GM12892 (cell line): ENCODE data around the gene PPDPF.

Source experiments
- DNase-seq: peaks from one replicate; pipeline ENCODE4 v3.0.0; 2011; ENCODE audit not compliant: insufficient read length
- FAIRE-seq: peaks from 2 replicates; lab custom pipeline; 2011; peaks lifted over from hg19 to GRCh38; lab: Jason Lieb, UNC
- POLR2A ChIP-seq: IDR thresholded peaks from 2 replicates; pipeline ENCODE4 v1.6.1; 2011; ENCODE audit warnings: low read depth, low read length, control low read depth
- POLR2AphosphoS5 ChIP-seq: IDR thresholded peaks from 2 replicates; pipeline ENCODE4 v1.6.1; 2011; ENCODE audit warnings: low read depth, low read length, control low read depth
- TAF1 ChIP-seq: IDR thresholded peaks from 2 replicates; pipeline ENCODE4 v1.6.1; 2011; ENCODE audit warnings: low read depth, mild to moderate bottlenecking, control low read depth, low read length, borderline replicate concordance

Gene PPDPF

DNA sequence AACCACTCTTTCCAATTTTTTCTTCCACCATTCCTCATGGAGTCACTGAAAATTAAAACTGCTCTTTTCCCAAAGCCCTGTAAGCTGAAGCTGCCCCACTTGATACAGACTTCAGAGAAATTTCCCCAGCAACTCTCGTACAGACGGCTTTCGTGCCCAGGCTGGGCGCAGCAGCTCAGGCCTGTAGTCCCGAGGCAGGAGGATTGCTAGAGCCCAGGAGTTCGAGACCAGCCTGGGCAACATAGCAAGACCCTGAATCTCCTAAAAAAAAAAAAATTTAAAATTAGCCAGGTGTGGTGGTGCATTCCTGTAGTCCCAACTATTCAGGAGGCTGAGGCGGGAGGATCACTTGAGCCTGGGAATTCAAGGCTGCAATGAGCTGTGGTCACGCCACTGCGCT lies 6.6 kb downstream of the PPDPF start:
- TF ChIP-seq POLR2A (no peak), POLR2AphosphoS5 (no peak), TAF1 (no peak)
- no peak for DNase-seq
- FAIRE-seq = no peak

DNA sequence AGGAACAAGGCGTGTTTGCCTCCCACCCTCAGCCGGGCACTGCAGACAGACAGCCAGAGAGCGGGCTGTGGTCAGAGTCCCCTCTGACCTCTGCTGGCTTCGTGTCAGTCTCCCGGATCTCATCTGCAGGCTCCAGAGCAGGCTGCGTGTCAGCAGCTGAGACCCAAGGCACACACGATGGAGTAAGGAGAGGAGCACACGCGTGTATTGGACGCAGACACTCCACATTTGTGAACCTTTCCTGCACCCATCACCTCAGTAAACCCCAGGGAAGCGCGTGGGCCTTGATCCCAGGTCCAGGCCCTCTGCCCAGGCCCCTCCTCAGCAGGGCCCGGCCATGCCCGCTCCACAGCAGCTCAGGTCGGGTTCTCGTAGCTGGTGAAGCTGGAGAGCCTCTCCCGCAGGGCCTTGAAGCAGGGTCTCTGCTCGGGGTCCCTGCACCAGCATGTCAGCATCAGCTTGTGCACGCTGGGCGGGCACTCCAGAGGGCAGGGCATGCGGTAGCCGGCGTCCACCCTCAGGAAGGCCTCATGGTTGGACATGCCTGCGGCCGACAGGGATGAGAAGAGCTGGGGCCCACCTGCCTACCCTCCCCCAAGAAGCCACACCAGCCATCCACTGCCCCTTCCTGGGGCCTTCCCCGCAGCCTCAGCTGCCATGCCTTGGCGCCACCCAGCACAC lies 8.8 kb downstream of the PPDPF start:
- no peak for FAIRE-seq

DNA sequence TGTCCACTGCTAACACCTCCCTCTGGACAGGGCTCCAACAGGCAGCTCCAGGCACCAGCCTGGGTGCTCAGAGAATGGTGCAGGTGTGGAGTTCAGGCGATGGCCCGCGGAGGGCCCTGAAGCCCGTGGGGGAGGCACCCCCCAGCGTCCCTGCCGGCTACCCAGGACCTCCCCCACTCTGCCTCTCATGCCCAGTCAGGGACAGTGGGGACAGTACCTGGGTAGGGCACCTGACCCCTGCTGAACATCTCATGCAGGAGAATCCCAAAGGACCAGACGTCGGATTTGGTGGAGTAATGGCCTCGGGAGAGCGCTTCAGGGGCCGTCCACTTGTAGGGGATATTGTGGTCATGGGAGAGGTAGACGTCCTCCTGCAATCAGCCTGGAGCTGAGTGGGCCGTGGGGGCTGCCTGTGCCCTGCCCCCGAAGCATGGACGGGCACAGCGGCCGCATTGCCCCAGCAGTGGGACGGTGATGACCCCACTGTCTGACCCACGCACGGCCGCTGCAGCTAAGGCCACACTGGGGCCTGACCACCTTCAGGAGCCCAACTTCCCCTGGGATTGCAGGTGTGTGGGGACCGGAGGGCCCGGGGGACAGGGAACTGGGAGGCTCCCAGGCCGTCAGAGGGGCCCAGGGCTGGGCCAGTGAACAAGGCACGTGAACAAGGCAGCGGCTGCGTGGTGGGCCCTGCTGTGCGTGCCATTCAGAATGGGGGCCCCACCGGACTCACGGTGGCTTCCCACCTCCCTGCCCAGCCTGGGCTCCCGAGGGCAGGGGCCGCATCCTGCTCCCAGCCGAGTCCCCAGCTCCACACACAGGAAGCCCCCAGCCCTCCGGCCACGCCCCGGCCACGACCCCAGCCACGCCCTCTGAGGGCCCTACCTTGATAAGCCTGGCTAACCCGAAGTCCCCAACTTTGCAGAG lies 9.6 kb downstream of the PPDPF start:
- DNase-seq (no peak), FAIRE-seq (no peak)
- TF ChIP-seq TAF1 = no peak
- no peak for TF ChIP-seq POLR2A
- TF ChIP-seq POLR2AphosphoS5 = no peak

More for the DNA sequence above, 8.8 kb downstream of the PPDPF start:
- DNase-seq = no peak
- TF ChIP-seq TAF1 = no peak
- no peak for TF ChIP-seq POLR2A

DNA sequence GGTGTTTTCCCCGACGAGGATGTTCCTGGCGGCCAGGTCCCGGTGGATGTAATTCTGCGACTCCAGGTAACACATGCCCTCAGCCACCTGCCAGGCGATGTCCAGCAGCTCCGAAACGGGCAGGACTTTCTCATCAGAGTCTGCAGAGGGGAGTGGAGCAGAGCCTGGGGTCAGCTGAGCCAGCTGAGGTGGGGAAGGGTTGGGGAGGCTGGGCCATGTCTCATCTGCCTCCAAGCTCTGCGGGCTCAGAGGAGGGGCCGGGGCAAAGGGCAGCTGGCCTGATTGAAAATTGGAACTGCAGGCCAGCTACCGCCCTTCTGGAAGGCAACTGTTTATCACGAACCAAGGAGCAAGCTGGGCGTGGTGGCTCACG lies 10.2 kb downstream of the PPDPF start:
- DNase-seq = no peak
- FAIRE-seq = no peak
- TF ChIP-seq TAF1 = no peak
- TF ChIP-seq POLR2AphosphoS5 = no peak
- no peak for TF ChIP-seq POLR2A

DNA sequence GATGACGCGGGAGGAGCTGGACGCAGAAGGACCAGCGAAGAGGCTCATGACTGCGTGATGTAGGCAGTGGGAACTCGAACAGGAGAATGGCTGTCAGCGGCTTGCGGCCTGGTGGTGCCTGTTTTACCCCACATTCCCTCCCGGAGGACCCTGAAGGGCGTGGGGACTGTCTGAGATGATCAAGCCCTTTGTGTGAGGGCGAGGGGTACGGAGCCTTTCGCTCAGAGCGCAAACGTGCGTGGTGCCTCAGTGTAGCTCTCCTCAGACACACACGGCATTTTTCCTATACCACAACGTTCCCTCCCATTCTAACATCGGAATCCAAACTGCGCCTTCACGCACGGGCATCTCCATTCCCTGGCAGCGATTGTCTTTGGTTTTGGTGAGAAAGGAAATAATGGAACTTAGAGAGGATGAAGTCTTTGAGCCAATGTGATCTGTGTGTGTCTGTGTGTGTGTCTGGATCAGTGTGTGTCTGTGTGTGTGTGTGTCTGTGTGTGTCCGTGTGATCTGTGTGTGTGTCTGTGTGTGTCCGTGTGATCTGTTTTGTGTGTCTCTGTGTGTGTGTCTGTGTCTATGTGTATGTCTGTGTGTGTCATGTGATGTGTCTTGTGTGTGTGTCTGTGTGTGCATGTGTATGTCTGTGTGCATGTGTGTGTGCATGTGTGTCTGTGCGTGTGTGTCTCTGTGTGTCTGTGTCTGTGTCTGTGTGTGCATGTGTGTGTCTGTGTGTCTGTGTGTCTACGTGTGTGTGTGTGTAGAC lies 11.3 kb downstream of the PPDPF start:
- TF ChIP-seq TAF1 = no peak
- no peak for TF ChIP-seq POLR2A
- TF ChIP-seq POLR2AphosphoS5 = no peak
- DNase-seq (no peak), FAIRE-seq (no peak)

DNA sequence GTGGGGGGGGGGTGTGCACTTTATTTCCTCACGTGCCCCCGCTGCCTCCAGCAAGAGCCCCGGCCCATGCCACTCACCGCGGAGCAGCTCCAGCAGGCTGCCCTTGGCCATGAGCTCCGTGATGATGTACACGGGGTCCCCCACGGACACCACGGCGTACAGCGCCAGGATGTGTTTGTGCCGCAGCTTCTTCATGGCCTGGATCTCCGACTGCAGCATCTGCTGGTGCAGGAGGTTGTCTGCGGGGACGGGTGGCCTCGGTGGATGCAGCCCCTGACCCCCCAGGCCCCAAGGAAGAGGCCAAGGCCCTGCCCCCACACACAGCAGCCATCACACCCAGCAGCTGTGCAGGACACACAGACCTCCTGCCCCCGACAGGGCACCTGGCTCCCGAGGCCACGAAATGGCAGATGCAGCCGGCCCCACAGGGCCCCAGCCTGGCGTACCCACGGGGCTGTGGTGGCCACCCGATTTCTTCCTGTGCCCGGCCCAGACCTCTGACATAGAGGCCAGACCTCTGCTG lies 11.9 kb downstream of the PPDPF start:
- TF ChIP-seq POLR2A = no peak
- no peak for TF ChIP-seq POLR2AphosphoS5
- no peak for TF ChIP-seq TAF1
- FAIRE-seq (no peak), DNase-seq (no peak)

DNA sequence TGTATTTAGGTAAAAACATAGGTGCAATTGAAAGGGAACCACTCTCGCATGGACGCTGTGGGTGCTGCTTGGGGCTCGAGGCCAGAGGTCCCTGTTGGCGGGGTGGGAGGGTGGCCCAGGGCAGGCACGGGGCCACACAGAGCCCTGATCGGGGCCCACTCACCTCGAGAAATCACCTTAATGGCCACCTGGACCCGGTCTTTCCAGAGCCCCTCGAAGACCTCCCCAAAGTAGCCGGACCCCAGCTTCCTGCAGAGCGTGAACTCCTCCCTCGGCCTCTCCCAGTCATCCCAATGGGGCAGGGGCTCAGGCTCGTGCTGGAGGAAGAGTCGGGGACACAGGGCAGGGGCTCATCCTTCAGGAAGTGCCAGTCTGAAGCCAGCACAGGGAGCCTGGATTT lies 12.8 kb downstream of the PPDPF start:
- no peak for TF ChIP-seq POLR2A
- TF ChIP-seq TAF1 = no peak
- DNase-seq (no peak), FAIRE-seq (no peak)

DNA sequence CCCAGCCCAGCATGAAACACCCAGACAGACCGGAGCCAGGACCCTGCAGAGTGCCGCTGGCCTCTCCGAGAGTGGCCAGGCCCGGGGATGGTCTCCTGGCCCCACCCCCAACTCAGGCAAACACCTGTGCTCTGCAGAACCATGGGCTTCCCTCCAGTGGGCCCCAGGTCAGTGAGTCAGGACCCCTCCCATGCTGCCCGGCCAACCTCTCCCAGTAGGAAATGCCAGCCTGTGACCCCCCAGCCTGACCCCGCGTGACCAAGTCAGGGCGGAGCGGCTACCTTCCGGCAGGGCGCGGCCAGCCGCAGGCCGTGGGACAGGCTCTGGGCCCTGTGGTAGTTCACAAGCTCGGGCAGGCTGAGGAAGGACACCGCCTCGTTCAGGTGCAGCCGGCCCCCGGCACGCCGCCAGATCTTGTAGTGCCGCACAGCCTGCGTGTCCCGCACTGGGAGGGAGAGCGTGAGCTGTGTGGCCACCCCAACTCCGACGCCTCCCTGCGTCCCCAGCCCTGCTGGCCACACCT lies 13.4 kb downstream of the PPDPF start:
- DNase-seq (no peak), FAIRE-seq (no peak)
- TF ChIP-seq POLR2A = no peak
- no peak for TF ChIP-seq TAF1
- TF ChIP-seq POLR2AphosphoS5 = no peak

DNA sequence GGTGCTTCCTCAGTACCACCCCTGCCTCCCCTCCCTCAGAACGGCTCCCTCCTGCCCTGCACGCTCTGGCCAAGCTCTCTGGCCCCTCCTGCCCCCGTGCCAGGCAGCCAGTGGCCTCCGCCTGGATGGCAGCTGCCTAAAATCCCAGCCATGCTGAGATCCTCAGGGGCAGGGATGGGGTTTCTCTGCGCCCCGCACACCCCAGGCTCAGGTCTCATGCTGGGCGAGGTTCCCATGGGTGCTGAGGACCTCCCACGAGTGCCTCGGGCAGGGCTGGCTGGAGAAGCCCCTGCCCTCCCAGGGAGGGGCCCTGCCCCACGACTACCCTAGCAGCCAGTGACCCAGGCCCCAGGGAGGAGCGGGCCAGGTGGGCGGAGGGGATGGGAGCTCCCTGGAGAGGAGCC lies 13.9 kb downstream of the PPDPF start:
- DNase-seq = no peak
- no peak for TF ChIP-seq TAF1
- no peak for TF ChIP-seq POLR2AphosphoS5
- TF ChIP-seq POLR2A = no peak
- FAIRE-seq = no peak

DNA sequence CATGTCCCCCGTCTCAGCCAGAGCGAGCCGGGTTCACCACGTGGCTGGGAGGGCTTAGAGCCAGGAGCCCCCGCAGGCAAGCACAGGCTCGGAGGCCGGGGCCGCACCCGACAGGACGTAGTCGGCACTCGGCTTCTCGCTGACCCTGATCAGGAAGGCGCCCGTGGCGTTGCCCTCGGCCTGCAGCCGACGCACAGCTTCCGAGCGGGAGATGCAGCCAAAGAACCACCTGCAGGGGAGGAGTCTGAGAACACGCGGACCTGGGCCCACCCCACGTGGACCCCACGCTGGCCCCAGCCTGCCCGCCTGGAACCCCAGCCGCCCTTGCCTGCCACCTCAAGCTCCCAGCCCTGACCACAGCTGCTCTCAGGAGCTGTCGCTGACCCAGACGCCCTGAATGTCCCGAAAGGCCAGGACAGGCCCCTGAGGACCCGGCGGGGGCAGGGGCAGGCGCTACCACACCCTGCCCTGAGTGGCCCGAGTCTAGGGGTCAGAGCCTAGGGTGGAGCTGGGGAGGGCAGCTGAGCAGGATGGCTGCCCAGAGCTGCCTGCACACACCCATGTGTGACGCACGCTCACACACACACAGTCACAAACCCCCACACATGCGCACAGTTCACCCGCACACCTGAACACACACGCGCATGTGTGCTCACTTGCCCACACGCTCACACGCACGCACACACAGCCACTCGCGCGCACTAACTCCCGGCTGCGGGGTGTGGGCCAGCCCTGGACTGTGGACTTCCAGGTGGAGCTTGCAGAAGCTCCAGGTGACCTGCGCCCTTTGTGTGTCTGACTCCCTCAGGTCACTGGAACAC lies 14.5 kb downstream of the PPDPF start:
- FAIRE-seq (no peak), DNase-seq (no peak)
- TF ChIP-seq TAF1 (no peak), POLR2A (no peak), POLR2AphosphoS5 (no peak)
